ENCODE measurements around the gene MEI1.

Gene MEI1

DNA sequence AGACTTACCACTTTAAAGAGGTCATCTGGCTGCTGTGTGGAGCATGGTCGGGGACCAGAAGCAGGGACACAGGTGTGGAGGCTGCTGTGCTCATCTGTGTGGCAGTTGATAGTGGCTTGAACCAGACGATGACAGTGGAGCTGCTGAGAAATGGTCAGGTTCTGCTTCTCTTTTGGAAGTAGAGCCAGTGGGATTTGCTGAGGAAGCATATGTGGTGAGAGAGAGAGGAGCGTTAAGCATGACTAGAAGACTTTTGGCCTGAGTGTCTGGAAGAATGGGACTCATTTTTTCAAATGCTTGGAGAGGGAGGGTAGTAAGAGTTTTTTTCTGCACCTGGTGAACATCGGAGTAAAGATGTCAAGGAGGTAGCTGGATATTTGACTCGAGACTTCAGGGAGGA lies 121.1 kb downstream of the MEI1 start:
- Histone ChIP-seq H3K9me2 (replicated peaks; ENCODE audit: insufficient read depth, low read length) (no peaks in the 10 kb centered on the region), H2AFZ (ENCODE audit: low read length) (no peak overlapping the region), H3K27me3 (replicated peaks; ENCODE audit: insufficient read depth, low read length) (no peaks in the 10 kb centered on the region), H3K27ac (ENCODE audit: low read length) (no peak overlapping the region), H3K4me2 (ENCODE audit: low read depth, low read length) (no peak overlapping the region), H3K4me1 (ENCODE audit: low read length) (no peaks in the 10 kb centered on the region), H3K9me3 (replicated peaks; ENCODE audit: insufficient read depth, low read length) (no peaks in the 10 kb centered on the region), H3K9ac (ENCODE audit: low read length) (no peak overlapping the region), H3F3A (ENCODE audit: insufficient read depth, low read length) (no peaks in the 10 kb centered on the region), H3K36me3 (replicated peaks; ENCODE audit: insufficient read depth, low read length) (no peaks in the 10 kb centered on the region), H4K20me1 (ENCODE audit: insufficient read depth, low read length) (no peaks in the 10 kb centered on the region), H3K79me2 (ENCODE audit: low read length) (peaks cover 5% of the 10 kb centered on the region; the same call in 1 of the 2 replicates), H3K4me3 (ENCODE audit: low read length) (no peak overlapping the region)
- TF ChIP-seq EZH2phosphoT487 (IDR thresholded peaks at IDR 0.05; ENCODE audit: low read length) (no peak), EZH2 (optimal IDR thresholded peaks at IDR 0.05; ENCODE audit: low read depth, low read length) (no peak)
- TF ChIP-seq, protein P1, sequence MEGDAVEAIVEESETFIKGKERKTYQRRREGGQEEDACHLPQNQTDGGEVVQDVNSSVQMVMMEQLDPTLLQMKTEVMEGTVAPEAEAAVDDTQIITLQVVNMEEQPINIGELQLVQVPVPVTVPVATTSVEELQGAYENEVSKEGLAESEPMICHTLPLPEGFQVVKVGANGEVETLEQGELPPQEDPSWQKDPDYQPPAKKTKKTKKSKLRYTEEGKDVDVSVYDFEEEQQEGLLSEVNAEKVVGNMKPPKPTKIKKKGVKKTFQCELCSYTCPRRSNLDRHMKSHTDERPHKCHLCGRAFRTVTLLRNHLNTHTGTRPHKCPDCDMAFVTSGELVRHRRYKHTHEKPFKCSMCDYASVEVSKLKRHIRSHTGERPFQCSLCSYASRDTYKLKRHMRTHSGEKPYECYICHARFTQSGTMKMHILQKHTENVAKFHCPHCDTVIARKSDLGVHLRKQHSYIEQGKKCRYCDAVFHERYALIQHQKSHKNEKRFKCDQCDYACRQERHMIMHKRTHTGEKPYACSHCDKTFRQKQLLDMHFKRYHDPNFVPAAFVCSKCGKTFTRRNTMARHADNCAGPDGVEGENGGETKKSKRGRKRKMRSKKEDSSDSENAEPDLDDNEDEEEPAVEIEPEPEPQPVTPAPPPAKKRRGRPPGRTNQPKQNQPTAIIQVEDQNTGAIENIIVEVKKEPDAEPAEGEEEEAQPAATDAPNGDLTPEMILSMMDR (IDR thresholded peaks at IDR 0.05; ENCODE audit: low read length), result no peak
- DNase-seq, result no peak

DNA sequence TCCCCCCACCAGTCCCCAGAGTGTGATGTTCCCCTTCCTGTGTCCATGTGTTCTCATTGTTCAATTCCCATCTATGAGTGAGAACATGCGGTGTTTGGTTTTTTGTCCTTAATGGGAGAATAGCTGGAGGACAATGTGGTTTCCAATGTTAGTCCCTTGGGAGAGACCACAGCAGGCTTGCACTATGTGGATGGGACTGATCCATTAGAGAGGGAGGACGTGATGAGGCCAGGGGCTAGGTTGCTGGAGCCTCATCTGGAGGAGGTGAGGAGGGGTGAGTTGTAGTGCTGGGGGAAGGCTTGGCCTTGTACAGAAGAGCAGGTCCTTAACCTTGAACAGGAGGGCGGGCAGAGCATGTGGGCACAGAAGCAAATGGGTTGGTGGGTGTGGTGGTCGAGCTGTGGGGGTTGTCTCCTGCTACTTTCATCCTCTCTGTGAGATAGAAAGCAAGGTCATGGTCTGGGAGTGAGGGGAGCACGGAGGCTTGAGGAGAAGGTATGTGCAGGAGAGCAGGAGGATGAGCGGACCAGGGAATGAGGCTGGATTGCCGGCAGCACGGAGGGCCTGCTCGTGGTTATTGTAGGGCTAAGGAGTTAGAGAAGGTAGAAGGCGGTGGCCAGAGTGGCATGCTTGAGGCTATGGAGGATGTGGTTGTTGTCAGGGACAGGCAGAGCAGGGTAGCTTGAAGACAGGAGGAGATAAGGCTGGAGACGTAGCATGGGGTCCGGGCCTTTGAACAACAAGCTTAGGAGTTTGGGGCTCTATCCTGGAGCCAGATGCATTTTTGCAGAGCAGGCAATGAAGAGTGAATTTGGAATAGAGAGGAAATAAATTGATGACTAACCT lies 122.4 kb downstream of the MEI1 start:
- Histone ChIP-seq H3K36me3 (replicated peaks; ENCODE audit: insufficient read depth, low read length) (no peaks in the 10 kb centered on the region), H4K20me1 (ENCODE audit: insufficient read depth, low read length) (no peaks in the 10 kb centered on the region), H3K79me2 (ENCODE audit: low read length) (0 out of 2 replicates have a peak, but pooled peaks cover 2% of the 10 kb centered on the region), H2AFZ (ENCODE audit: low read length) (no peak overlapping the region), H3K27ac (ENCODE audit: low read length) (no peak overlapping the region), H3K4me2 (ENCODE audit: low read depth, low read length) (no peak overlapping the region), H3K9ac (ENCODE audit: low read length) (no peak overlapping the region), H3K4me3 (ENCODE audit: low read length) (no peak overlapping the region), H3K9me2 (replicated peaks; ENCODE audit: insufficient read depth, low read length) (no peaks in the 10 kb centered on the region), H3F3A (ENCODE audit: insufficient read depth, low read length) (peaks cover 1% of the 10 kb centered on the region), H3K9me3 (replicated peaks; ENCODE audit: insufficient read depth, low read length) (no peaks in the 10 kb centered on the region), H3K27me3 (replicated peaks; ENCODE audit: insufficient read depth, low read length) (no peaks in the 10 kb centered on the region), H3K4me1 (ENCODE audit: low read length) (peaks cover 3% of the 10 kb centered on the region)
- no peak for DNase-seq
- no peak for TF ChIP-seq EZH2phosphoT487 (IDR thresholded peaks at IDR 0.05; ENCODE audit: low read length)
- TF ChIP-seq, protein P1 (IDR thresholded peaks at IDR 0.05; ENCODE audit: low read length), result no peak
- no peak for TF ChIP-seq EZH2 (optimal IDR thresholded peaks at IDR 0.05; ENCODE audit: low read depth, low read length)

DNA sequence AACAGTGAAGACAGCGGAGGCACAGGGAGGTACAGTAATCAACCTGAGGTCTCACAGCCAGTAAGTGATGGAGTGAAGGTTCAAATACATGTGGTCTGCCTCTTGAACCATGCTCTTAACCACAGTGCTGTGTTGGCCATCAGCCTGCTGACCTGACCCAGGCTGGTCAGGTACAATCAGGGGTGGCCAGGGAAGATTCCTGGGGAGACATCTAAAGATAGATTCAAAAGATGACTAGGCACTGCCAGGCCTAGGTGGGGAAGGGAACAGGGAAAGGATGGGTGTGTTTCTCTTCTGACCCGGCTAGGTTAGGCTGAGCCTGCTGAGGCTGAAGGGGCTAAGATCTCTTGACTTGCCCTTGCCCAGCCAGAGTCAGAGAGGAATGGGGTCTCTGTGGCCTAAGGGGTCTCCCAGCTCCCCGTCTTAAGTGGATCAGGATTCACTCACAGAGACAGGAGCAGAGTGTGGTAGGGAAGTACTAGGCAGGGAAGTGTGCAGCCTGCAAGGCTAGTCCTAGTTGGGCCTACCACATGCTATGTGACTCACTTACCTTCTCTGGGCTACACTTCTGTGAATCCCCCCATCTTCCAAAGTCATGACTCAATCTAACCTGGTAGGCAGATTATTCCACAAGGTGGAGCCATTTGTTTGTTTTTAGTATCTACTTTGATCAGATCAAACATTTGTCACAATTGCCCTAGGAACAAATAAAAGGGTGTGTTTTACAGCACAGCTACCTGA lies 123.2 kb downstream of the MEI1 start:
- DNase-seq, result peak; percentile 60
- Histone ChIP-seq H3K4me1 (ENCODE audit: low read length) (peaks cover 11% of the 10 kb centered on the region), H3K27me3 (replicated peaks; ENCODE audit: insufficient read depth, low read length) (no peaks in the 10 kb centered on the region), H3K9me3 (replicated peaks; ENCODE audit: insufficient read depth, low read length) (no peaks in the 10 kb centered on the region), H2AFZ (ENCODE audit: low read length) (no peak overlapping the region), H3K4me2 (ENCODE audit: low read depth, low read length) (no peak overlapping the region), H3K9ac (ENCODE audit: low read length) (no peak overlapping the region), H3K36me3 (replicated peaks; ENCODE audit: insufficient read depth, low read length) (no peaks in the 10 kb centered on the region), H4K20me1 (ENCODE audit: insufficient read depth, low read length) (no peaks in the 10 kb centered on the region), H3K79me2 (ENCODE audit: low read length) (0 out of 2 replicates have a peak, but pooled peaks cover 2% of the 10 kb centered on the region), H3K4me3 (ENCODE audit: low read length) (no peak overlapping the region), H3K9me2 (replicated peaks; ENCODE audit: insufficient read depth, low read length) (no peaks in the 10 kb centered on the region), H3F3A (ENCODE audit: insufficient read depth, low read length) (peaks cover 9% of the 10 kb centered on the region), H3K27ac (ENCODE audit: low read length) (no peak overlapping the region)
- TF ChIP-seq, protein P1 (IDR thresholded peaks at IDR 0.05; ENCODE audit: low read length), result peak; percentile 56
- no peak for TF ChIP-seq EZH2 (optimal IDR thresholded peaks at IDR 0.05; ENCODE audit: low read depth, low read length)
